Nucleus accumbens (tissue), 56 donors: ENCODE measurements around the gene GPR78.

Experiments used
- DNase-seq, 56 donors: peaks; one replicate each; lab custom pipeline; 2025; lab: John Stamatoyannopoulos, UW

The GPR78 gene

GRCh38 chr4:8546766-8547107 lies 33.5 kb upstream of the GPR78 start:
- DNase-seq, result no peak

- DNase-seq, result no peak
Measured at GRCh38 chr4:8547108-8547911, 32.9 kb upstream of the GPR78 start.

- no peak for DNase-seq
Measured at GRCh38 chr4:8547912-8548730, 32.1 kb upstream of the GPR78 start.

- no peak for DNase-seq
Measured at GRCh38 chr4:8548731-8549351, 31.4 kb upstream of the GPR78 start.

- DNase-seq, result no peak
Measured at GRCh38 chr4:8549352-8549931, 30.8 kb upstream of the GPR78 start.

GRCh38 chr4:8550691-8551090 lies 29.5 kb upstream of the GPR78 start:
- DNase-seq, result no peak

GRCh38 chr4:8552024-8552423 lies 28.2 kb upstream of the GPR78 start:
- no peak for DNase-seq

- no peak for DNase-seq
Measured at GRCh38 chr4:8552581-8553205, 27.5 kb upstream of the GPR78 start.

- DNase-seq, result no peak
Measured at GRCh38 chr4:8553216-8553615, 27.0 kb upstream of the GPR78 start.

GRCh38 chr4:8553991-8554405 lies 26.2 kb upstream of the GPR78 start:
- no peak for DNase-seq

GRCh38 chr4:8554555-8555100 lies 25.6 kb upstream of the GPR78 start:
- no peak for DNase-seq

GRCh38 chr4:8555716-8556115 lies 24.5 kb upstream of the GPR78 start:
- no peak for DNase-seq

- DNase-seq, result no peak
Measured at GRCh38 chr4:8556341-8557150, 23.6 kb upstream of the GPR78 start.

GRCh38 chr4:8557151-8558076 lies 22.8 kb upstream of the GPR78 start:
- DNase-seq, result no peak

GRCh38 chr4:8558080-8558960 lies 21.9 kb upstream of the GPR78 start:
- DNase-seq, result no peak

- no peak for DNase-seq
Measured at GRCh38 chr4:8559011-8559410, 21.2 kb upstream of the GPR78 start.

- no peak for DNase-seq
Measured at GRCh38 chr4:8559524-8560264, 20.5 kb upstream of the GPR78 start.
